Choroid plexus epithelial cell (primary cell): ENCODE measurements around the gene MTURN.

ENCODE experiments used
- DNase-seq: peaks from one replicate; pipeline ENCODE4 v3.0.0-alpha.2; 2010; ENCODE audit warnings: low read depth
- H3K4me3 ChIP-seq: 2 replicates; pipeline ENCODE4 v1.5.1; 2011; ENCODE audit warnings: low read depth, mild to moderate bottlenecking, control low read depth, low read length, moderate library complexity
- CTCF ChIP-seq: conservative IDR thresholded peaks from 2 replicates; pipeline ENCODE4 v1.5.1; 2011; ENCODE audit warnings: low read depth, mild to moderate bottlenecking, control low read depth, inconsistent platforms, low read length, moderate library complexity

The MTURN gene

GRCh38 chr7:30159698-30160143 is 24.9 kb downstream of the MTURN start:
- peak; percentile 66 for DNase-seq
- H3K4me3 ChIP-seq: no peak overlapping the region
- peak; percentile 42 for TF ChIP-seq CTCF

GRCh38 chr7:30160329-30160728 is 25.5 kb downstream of the MTURN start:
- no peak for DNase-seq
- H3K4me3 ChIP-seq: no peak overlapping the region
- no peak for TF ChIP-seq CTCF

GRCh38 chr7:30162133-30162532 is 27.3 kb downstream of the MTURN start:
- TF ChIP-seq CTCF: no peak
- no peak overlapping the region for H3K4me3 ChIP-seq
- DNase-seq: no peak

GRCh38 chr7:30162622-30163124 is 27.9 kb downstream of the MTURN start:
- TF ChIP-seq CTCF: no peak
- DNase-seq: peak; percentile 70
- peak overlapping the region; percentile 24 for H3K4me3 ChIP-seq

- DNase-seq: peak; percentile 5
- TF ChIP-seq CTCF: no peak
- no peak overlapping the region for H3K4me3 ChIP-seq
Observed at GRCh38 chr7:30163231-30163894, 28.6 kb downstream of the MTURN start.

DNA sequence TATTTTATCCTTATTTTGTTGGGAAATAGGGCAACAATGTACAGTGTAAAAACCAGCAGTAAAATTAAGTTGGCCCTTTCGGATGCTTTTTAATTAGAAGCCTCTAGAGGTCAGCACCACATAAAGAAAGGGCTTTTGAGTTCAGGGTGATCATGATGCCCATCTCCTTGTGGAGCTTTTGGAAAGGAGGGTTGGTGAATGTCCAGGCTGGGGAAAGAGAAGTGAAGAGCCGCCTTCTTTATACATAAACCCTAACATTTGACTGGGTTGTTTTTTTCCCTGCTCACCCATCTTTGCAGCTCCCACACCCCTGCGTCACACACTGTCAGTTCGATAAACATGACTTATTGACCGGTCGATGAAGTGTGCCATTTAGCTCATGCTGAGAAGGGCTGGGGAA is 29.8 kb downstream of the MTURN start:
- TF ChIP-seq CTCF: peak; percentile 61
- H3K4me3 ChIP-seq: no peak overlapping the region
- DNase-seq: peak; percentile 74

- no peak for DNase-seq
- no peak overlapping the region for H3K4me3 ChIP-seq
- TF ChIP-seq CTCF: no peak
Observed at GRCh38 chr7:30165590-30165989, 30.8 kb downstream of the MTURN start.
